ENCODE data around the gene MTMR12. TPM values are rescaled to one million over a fixed set of nuclear protein-coding genes. Genes with fewer than 3 reads are reported as not detected.

Gene MTMR12
- 13.4 and 48.8 TPM in 2 replicates for total RNA-seq (2014; rRNA removed; shearing (Covaris generic))
- polyA plus RNA-seq (2016; fragmentation: Nextera tagmentation; extraction: Ambion mirVana) = 5.1 and 5.5 TPM in 2 replicates

GRCh38 chr5:32312595-32313332, at the start of gene MTMR12:
MTMR12 (minus strand) TSS chr5:32312939; CDS start chr5:32312838, 101 bp downstream.
- WGBS, 2 experiments (ENCODE audit: low coverage in 1 of 2, low lambda C conversion rate in 2 of 2, missing lambda C conversion rate in 2 of 2) = 1% methylated on average over 31 to 44 of the region's 83 CpGs
- in situ Hi-C loops (cut with MboI) = loop anchor here (25.0 kb wide), 1 partner anchor 475 kb away; no protein-coding TSS in a partner anchor

DNA sequence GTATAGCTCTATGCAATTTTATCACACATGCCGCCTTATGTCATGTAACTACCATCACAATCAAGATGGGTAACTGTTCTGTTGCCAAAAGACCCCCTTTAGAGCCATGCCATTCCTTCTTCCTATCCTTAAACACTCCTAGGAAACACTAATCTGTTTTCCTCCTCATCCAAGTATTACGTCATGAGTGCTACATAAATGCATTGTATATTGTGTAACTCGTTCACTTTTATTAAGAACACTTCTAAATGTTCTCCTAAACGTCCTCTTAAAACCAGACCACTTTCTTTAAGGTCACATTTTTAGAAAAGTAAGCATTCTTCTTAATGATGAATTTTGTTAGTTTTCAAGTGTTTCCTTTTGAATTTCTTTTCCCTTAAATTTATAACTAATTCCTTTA, 49.8 kb upstream of the MTMR12 start:
- 76 to 77% methylated on average over 4 of the region's 4 CpGs for WGBS, 2 experiments (ENCODE audit: low coverage in 1 of 2, low lambda C conversion rate in 2 of 2, missing lambda C conversion rate in 2 of 2)
- DNase-seq = no peak

More at GRCh38 chr5:32312595-32313332, at the start of gene MTMR12:
- peaks cover 18% of the 10 kb centered on the region for H3K4me1 ChIP-seq (ENCODE audit: insufficient read depth)
- peak within 1 kb of the TSS; percentile 89 for H2AFZ ChIP-seq
- peak within 1 kb of the TSS; percentile 89 for H3K4me3 ChIP-seq
- H3K4me2 ChIP-seq (ENCODE audit: unreplicated experiment) = peak within 1 kb of the TSS; percentile 100
- peak within 1 kb of the TSS; percentile 88 for H3K9ac ChIP-seq
- H3K9me2 ChIP-seq (ENCODE audit: insufficient read depth) = no peaks in the 10 kb centered on the region
- peaks cover 43% of the 10 kb centered on the region for H3K79me2 ChIP-seq (ENCODE audit: insufficient read depth)
- H3K9me3 ChIP-seq (ENCODE audit: low read depth) = no peaks in the 10 kb centered on the region
- DNase-seq = peak; percentile 100
- H3K36me3 ChIP-seq (ENCODE audit: low read depth) = no peaks in the 10 kb centered on the region
- TF ChIP-seq EZH2phosphoT487 (IDR thresholded peaks at IDR 0.05; ENCODE audit: insufficient read depth, low read depth) (no peak), EZH2 (IDR thresholded peaks at IDR 0.05; ENCODE audit: insufficient read depth, poor library complexity, severe bottlenecking) (no peak)
- H3K27ac ChIP-seq = peak within 1 kb of the TSS; percentile 85
- H3K27me3 ChIP-seq (replicated peaks; ENCODE audit: insufficient read depth) = no peaks in the 10 kb centered on the region
- H3F3A ChIP-seq (ENCODE audit: insufficient read depth) = peaks cover 8% of the 10 kb centered on the region; the same call in 1 of the 2 replicates
- no peaks in the 10 kb centered on the region for H4K20me1 ChIP-seq (ENCODE audit: insufficient read depth)

DNA sequence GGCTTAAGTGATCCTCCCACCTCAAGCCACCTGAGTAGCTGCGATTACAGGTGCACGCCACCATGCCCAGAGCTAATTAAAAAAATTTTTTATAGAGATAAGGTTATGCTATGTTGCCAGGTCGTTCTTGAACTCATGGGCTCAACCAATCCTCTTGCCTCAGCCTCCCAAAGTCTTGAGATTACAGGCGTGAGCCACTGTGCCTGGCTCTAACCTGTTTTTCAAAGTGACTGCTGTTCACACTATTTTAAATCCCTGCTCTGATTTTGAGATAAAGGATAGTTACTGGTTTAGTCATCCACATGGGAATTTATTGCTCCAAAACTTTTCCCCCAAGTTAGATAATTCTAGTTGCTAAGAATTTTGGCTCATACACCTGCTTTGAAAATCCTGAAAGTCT, 48.2 kb upstream of the MTMR12 start:
- H3K27ac ChIP-seq = no peak overlapping the region
- peaks cover 10% of the 10 kb centered on the region; the same call in 1 of the 2 replicates for H3F3A ChIP-seq (ENCODE audit: insufficient read depth)
- no peak overlapping the region for H3K4me3 ChIP-seq
- in situ Hi-C loops (cut with MboI) = no loop called here
- no peaks in the 10 kb centered on the region for H3K9me2 ChIP-seq (ENCODE audit: insufficient read depth)
- H3K9ac ChIP-seq = no peak overlapping the region
- peaks cover 44% of the 10 kb centered on the region for H3K36me3 ChIP-seq (ENCODE audit: low read depth)
- DNase-seq = no peak
- H2AFZ ChIP-seq = no peak overlapping the region
- 97 to 100% methylated on average over 4 of the region's 4 CpGs for WGBS, 2 experiments (ENCODE audit: low coverage in 1 of 2, low lambda C conversion rate in 2 of 2, missing lambda C conversion rate in 2 of 2)
- H3K27me3 ChIP-seq (replicated peaks; ENCODE audit: insufficient read depth) = no peaks in the 10 kb centered on the region
- H3K79me2 ChIP-seq (ENCODE audit: insufficient read depth) = peaks cover 15% of the 10 kb centered on the region
- no peak overlapping the region for H3K4me2 ChIP-seq (ENCODE audit: unreplicated experiment)
- H3K9me3 ChIP-seq (ENCODE audit: low read depth) = no peaks in the 10 kb centered on the region
- no peaks in the 10 kb centered on the region for H4K20me1 ChIP-seq (ENCODE audit: insufficient read depth)
- no peaks in the 10 kb centered on the region for H3K4me1 ChIP-seq (ENCODE audit: insufficient read depth)
- TF ChIP-seq EZH2phosphoT487 (IDR thresholded peaks at IDR 0.05; ENCODE audit: insufficient read depth, low read depth) = no peak
- no peak for TF ChIP-seq EZH2 (IDR thresholded peaks at IDR 0.05; ENCODE audit: insufficient read depth, poor library complexity, severe bottlenecking)

More for the DNA sequence above, 49.8 kb upstream of the MTMR12 start:
- 0 out of 2 replicates have a peak, but pooled peaks cover 10% of the 10 kb centered on the region for H3F3A ChIP-seq (ENCODE audit: insufficient read depth)
- H3K9me3 ChIP-seq (ENCODE audit: low read depth) = no peaks in the 10 kb centered on the region
- in situ Hi-C loops (cut with MboI) = no loop called here
- no peak overlapping the region for H3K9ac ChIP-seq
- no peak overlapping the region for H3K4me2 ChIP-seq (ENCODE audit: unreplicated experiment)
- H3K27me3 ChIP-seq (replicated peaks; ENCODE audit: insufficient read depth) = no peaks in the 10 kb centered on the region
- peaks cover 15% of the 10 kb centered on the region for H3K79me2 ChIP-seq (ENCODE audit: insufficient read depth)
- no peaks in the 10 kb centered on the region for H4K20me1 ChIP-seq (ENCODE audit: insufficient read depth)
- TF ChIP-seq EZH2phosphoT487 (IDR thresholded peaks at IDR 0.05; ENCODE audit: insufficient read depth, low read depth) = no peak
- TF ChIP-seq EZH2 (IDR thresholded peaks at IDR 0.05; ENCODE audit: insufficient read depth, poor library complexity, severe bottlenecking) = no peak
- H3K9me2 ChIP-seq (ENCODE audit: insufficient read depth) = no peaks in the 10 kb centered on the region
- H3K4me1 ChIP-seq (ENCODE audit: insufficient read depth) = no peaks in the 10 kb centered on the region
- peaks cover 41% of the 10 kb centered on the region for H3K36me3 ChIP-seq (ENCODE audit: low read depth)
- no peak overlapping the region for H3K4me3 ChIP-seq
- no peak overlapping the region for H3K27ac ChIP-seq
- H2AFZ ChIP-seq = no peak overlapping the region

GRCh38 chr5:32358611-32359010, 45.9 kb upstream of the MTMR12 start:
- H3K36me3 ChIP-seq (ENCODE audit: low read depth) = peaks cover 61% of the 10 kb centered on the region
- peaks cover 17% of the 10 kb centered on the region; the same call in 1 of the 2 replicates for H3F3A ChIP-seq (ENCODE audit: insufficient read depth)
- no peak overlapping the region for H2AFZ ChIP-seq
- H3K9me3 ChIP-seq (ENCODE audit: low read depth) = no peaks in the 10 kb centered on the region
- no peak overlapping the region for H3K4me3 ChIP-seq
- H3K4me1 ChIP-seq (ENCODE audit: insufficient read depth) = no peaks in the 10 kb centered on the region
- 89 to 91% methylated on average over 6 of the region's 6 CpGs for WGBS, 2 experiments (ENCODE audit: low coverage in 1 of 2, low lambda C conversion rate in 2 of 2, missing lambda C conversion rate in 2 of 2)
- H3K9me2 ChIP-seq (ENCODE audit: insufficient read depth) = no peaks in the 10 kb centered on the region
- no peak overlapping the region for H3K9ac ChIP-seq
- no peak overlapping the region for H3K4me2 ChIP-seq (ENCODE audit: unreplicated experiment)
- in situ Hi-C loops (cut with MboI) = no loop called here
- TF ChIP-seq EZH2phosphoT487 (IDR thresholded peaks at IDR 0.05; ENCODE audit: insufficient read depth, low read depth) = no peak
- no peak for TF ChIP-seq EZH2 (IDR thresholded peaks at IDR 0.05; ENCODE audit: insufficient read depth, poor library complexity, severe bottlenecking)
- no peaks in the 10 kb centered on the region for H4K20me1 ChIP-seq (ENCODE audit: insufficient read depth)
- H3K79me2 ChIP-seq (ENCODE audit: insufficient read depth) = peaks cover 5% of the 10 kb centered on the region
- no peak overlapping the region for H3K27ac ChIP-seq
- H3K27me3 ChIP-seq (replicated peaks; ENCODE audit: insufficient read depth) = no peaks in the 10 kb centered on the region
- DNase-seq = no peak

Data from GM23248 (cell line).